ENCODE results near the gene JRKL. TPM values are rescaled to one million over a fixed set of nuclear protein-coding genes. Genes with fewer than 3 reads are reported as not detected.
"Not testable (repeated sequence)": the region's sequence is repeated elsewhere in the genome, so short reads cannot be mapped to it uniquely, and the experiment has no call there.

Gene JRKL
- total RNA-seq, 1 donor from 2014 or later: 8.6 TPM

DNA sequence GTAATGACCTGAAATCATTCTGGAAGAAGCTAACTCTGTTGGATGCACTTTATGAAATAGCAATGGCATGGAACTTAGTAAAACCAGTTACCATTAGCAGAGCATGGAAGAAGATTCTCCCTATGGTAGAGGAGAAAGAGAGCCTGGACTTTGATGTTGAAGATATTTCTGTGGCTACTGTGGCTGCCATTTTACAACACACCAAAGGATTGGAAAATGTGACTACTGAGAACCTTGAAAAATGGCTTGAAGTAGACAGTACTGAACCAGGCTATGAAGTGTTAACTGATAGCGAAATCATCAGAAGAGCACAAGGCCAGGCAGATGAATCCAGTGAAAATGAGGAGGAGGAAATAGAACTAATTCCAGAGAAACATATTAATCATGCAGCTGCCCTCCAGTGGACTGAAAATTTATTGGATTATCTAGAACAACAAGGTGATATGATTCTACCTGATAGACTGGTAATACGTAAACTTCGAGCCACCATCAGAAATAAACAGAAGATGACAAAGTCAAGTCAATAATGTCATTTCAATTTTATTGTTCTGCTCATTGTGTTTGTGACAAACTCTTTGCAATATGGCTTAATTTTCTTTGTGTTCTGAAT lies 2.0 kb downstream of the JRKL start:
- intact Hi-C loops (cut with micrococcal nuclease): loop anchor here (2.0 to 5.0 kb wide), 3 partner anchors 150 to 1301 kb away; no protein-coding TSS in a partner anchor

DNA sequence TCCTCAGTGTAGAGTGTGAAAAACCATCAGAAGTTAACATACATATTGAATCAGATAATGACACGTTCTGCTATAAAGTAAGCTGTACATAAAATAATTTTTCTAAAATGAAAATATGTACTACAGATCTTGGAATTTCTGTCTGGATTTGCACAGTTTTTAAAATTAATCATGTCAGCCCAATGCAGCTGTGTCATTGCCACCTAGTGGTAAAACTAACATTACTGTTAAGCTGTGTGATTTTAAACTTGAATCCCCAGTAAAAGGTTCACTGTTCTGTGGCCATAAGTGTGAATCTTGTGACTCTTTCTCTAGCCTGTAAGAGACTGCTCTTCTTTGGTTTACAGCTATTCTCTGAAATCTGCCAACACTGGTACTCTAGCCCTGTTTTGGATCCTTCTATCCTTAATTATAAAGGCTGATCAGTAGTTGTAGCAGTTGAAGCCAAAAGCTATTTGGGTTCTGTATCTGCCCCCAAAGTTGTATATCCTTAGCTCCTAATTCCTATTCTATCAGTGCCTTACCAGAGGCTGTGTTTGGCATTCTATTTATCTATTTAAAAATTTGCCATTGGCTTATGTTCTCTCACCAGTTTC lies 4.0 kb downstream of the JRKL start:
- intact Hi-C loops (cut with micrococcal nuclease): loop anchor here (1.0 to 5.0 kb wide), 4 partner anchors 152 to 558 kb away; no protein-coding TSS in a partner anchor

DNA sequence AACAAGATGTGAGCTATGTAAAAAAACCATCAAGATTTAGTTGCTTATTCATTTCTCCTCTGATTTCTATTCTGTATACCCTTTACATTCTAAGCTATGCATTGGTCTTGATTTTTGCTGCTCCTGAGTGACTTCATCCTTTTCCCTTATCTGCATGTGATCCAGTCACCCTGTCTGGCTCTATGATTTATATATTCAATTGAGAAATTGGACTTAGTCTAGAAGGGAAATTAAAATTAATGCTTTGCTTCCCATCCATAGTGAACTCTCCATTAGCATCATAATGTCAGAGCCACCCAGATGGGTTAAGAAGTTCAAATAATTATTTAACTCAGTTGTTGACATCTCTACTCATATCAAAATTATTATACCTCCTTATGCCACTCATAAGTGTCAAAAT lies 5.0 kb downstream of the JRKL start:
- intact Hi-C loops (cut with micrococcal nuclease): loop anchor here (1.0 to 5.0 kb wide), 2 partner anchors 152 to 382 kb away; no protein-coding TSS in a partner anchor

DNA sequence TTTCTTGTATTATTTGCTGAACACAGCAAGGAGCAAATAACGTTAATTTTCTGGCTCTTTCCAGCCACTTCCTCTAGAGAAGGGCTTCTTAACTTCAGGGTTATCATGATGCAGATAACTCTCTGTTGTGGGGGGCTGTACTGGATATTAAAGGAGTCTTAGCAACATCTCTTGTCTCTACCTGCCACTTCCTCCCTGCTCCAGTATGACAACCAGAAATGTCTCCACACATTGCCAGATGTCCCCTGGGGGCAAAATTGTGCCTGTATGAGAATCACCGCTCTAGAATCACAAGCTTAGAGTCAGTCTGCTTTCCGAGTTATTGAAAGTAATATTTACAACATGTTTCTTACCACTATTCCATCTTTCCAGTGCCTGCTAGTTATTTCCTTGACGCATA lies 6.8 kb downstream of the JRKL start:
- intact Hi-C loops (cut with micrococcal nuclease): no loop called here

- intact Hi-C loops (cut with micrococcal nuclease): no loop called here
Observed at GRCh38 chr11:96397863-96398262, 8.1 kb downstream of the JRKL start.

DNA sequence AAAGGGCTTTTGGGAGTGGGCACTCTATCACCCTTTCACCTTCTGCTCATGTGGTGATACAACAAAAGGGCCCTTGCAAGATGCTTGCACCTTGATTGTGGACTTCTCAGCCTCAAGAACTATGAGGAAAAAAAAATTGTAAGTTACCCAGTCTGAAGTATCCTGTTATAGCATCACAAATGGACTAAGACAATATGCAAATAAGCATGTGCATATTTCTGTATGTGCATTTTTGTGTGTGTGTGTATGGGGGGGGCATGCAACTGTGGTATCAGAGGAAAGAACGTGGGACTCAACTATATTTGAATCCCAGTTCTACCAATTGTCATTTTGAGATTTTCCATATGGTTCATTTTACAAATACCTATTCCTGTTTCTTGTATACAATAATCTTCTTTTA lies 10.9 kb downstream of the JRKL start:
- intact Hi-C loops (cut with micrococcal nuclease): no loop called here

GRCh38 chr11:96411412-96411811 lies 21.6 kb downstream of the JRKL start:
- intact Hi-C loops (cut with micrococcal nuclease): not testable (repeated sequence)

DNA sequence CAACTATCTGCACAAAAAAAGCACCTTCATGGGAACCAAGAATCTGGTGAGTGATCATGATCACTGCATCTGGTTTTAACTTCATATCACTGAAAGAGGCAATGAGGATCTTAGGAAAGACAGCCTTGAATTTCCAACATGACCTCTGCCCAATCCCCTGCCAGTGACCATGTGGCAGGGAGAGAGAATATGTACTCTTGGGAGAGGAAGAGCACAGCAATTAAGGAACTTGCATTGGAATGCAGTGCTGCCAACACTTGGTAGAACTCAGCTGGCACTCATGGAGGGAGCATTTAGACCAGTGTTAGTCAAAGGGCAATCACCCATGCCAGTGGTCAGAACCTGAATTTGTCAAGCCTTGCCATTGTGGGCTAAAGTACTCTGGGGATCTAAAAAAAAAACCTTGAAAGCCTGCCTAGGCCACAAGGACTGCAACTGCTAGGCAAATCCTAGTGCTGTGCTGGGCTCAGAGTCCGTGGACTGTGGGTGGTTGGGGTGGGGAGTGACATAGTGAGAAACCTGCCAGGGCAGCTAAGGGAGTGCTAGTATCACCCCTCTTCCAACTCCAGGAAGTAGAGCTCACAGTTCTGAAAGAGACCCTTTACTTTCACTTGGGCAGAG lies 23.1 kb downstream of the JRKL start:
- intact Hi-C loops (cut with micrococcal nuclease): no loop called here

GRCh38 chr11:96413408-96413807 lies 23.6 kb downstream of the JRKL start:
- intact Hi-C loops (cut with micrococcal nuclease): no loop called here

GRCh38 chr11:96424693-96425092 lies 34.9 kb downstream of the JRKL start:
- intact Hi-C loops (cut with micrococcal nuclease): loop anchor here (5.0 kb wide), 1 partner anchor 1907 kb away; no protein-coding TSS in a partner anchor

GRCh38 chr11:96430668-96431067 lies 40.9 kb downstream of the JRKL start:
- intact Hi-C loops (cut with micrococcal nuclease): no loop called here

DNA sequence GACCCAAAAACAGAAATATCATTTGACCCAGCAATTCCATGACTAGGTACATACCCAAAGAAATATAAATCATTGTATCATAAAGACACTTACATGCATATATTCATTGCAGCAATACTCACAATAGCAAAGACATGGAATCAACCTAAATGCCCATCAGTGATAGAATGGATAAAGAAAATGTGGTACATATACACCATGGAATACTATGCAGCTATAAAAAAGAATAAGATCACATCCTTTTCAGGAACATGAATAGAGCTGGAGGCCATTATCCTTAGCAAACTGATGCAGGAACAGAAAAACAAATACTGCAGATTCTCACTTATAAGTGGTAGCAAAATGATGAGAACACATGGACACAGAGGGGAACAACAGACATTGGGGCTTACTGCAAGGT lies 42.8 kb downstream of the JRKL start:
- intact Hi-C loops (cut with micrococcal nuclease): not testable (repeated sequence)

Other genes with a start within 250 kb of the JRKL start
- gene MAML2, start 46.8 kb upstream of the JRKL start, total RNA-seq: 10.9 and 11.2 TPM in 2 replicates
- 35.1 and 39.9 TPM in 2 replicates for gene CCDC82, start 101 bp upstream of the JRKL start, total RNA-seq

Measured in T-helper 2 cell treated with Interferon-gamma antibody and Interleukin-4, amounts not matched to agents 100 ng/mL and 5 ng/mL, for 36 hours (primary cell).